HepG2 (cell line): ENCODE data around the gene MEGF6. TPM values are rescaled to one million over a fixed set of nuclear protein-coding genes. Genes with fewer than 3 reads are reported as not detected.

ENCODE experiments used
- ATAC-seq: fragments of 200-7000 bp; cut with Tn5 transposase; 3 replicates; pipeline ENCODE4 v1.9.1; 2020; ENCODE audit warnings: mild to moderate bottlenecking, moderate library complexity
- BruUV-seq: library from RNA; stranded (reverse); fragments of 400-500 nt; replicated peaks from 2 replicates; lab custom pipeline; 2021; lab: Mats Ljungman, UMichigan
- CTCF ChIA-PET: fragments of 300-600 bp; formaldehyde crosslinking; extraction: SDS; loops from one replicate; lab custom pipeline; 2021; ENCODE audit warnings: low total read pairs, inconsistent platforms, low intra/inter-chr PET ratio; lab: Yijun Ruan, JAX
- POLR2A ChIA-PET: fragments of 350-600 bp; sonication (Branson Sonifier 250); formaldehyde crosslinking; loops from one replicate; lab custom pipeline; 2020; ENCODE audit warnings: antibody characterized with exemption, inconsistent platforms; lab: Yijun Ruan, JAX
- DNase-seq: peaks from one replicate; pipeline ENCODE4 v3.0.0-alpha.2; 2015; ENCODE audit warnings: low spot score
- FAIRE-seq: peaks from 3 replicates; lab custom pipeline; 2011; peaks lifted over from hg19 to GRCh38; lab: Jason Lieb, UNC
- H2AFZ ChIP-seq: one replicate; pipeline ENCODE4 v1.6.1; 2011; ENCODE audit warnings: low read length, inconsistent platforms
- H3K27ac ChIP-seq: fragments of 300-600 bp; 3 replicates; pipeline ENCODE4 v1.8.0; 2011; ENCODE audit warnings: mixed run types, mild to moderate bottlenecking, mixed read lengths, low read length, inconsistent platforms; ENCODE audit not compliant: insufficient read depth; ENCODE audit errors: extremely low read length
- H3K27me3 ChIP-seq, 2 experiments: fragments of 200-600 bp in 1 of 2; 2 replicates in 1 of 2; 3 replicates in 1 of 2; pipeline versions ENCODE4 v1.6.0 to v1.8.0; 2011; ENCODE audit warnings: low read length in 2 of 2, mild to moderate bottlenecking in 2 of 2, moderate library complexity in 2 of 2, inconsistent platforms in 1 of 2; ENCODE audit not compliant: insufficient read depth in 2 of 2, control insufficient read depth in 1 of 2
- H3K36me3 ChIP-seq, 2 experiments: fragments of 200-600 bp in 1 of 2; replicated peaks in 1 of 2; 2 replicates in 1 of 2; 3 replicates in 1 of 2; pipeline versions ENCODE4 v1.5.1 to v1.8.0; 2011; ENCODE audit warnings: low read length in 2 of 2, inconsistent platforms in 1 of 2; ENCODE audit not compliant: insufficient read depth in 2 of 2, control insufficient read depth in 1 of 2
- H3K4me1 ChIP-seq: 2 replicates; pipeline ENCODE4 v1.5.1; 2012; ENCODE audit warnings: low read length, inconsistent platforms; ENCODE audit not compliant: insufficient read depth
- H3K4me2 ChIP-seq: 2 replicates; pipeline ENCODE4 v1.6.0; 2011; ENCODE audit warnings: low read depth, low read length, inconsistent platforms
- H3K4me3 ChIP-seq, 3 experiments: fragments of 200-600 bp in 1 of 3; sonication (generic), shearing (Covaris generic) in 1 of 3; replicated peaks in 1 of 3; 2 replicates each; pipeline ENCODE4 v1.5.1; 2011 to 2016; ENCODE audit warnings: low read length in 3 of 3, inconsistent platforms in 2 of 3, low read depth in 2 of 3, mild to moderate bottlenecking in 2 of 3, control low read depth in 1 of 3, mixed read lengths in 1 of 3; ENCODE audit not compliant: insufficient read depth in 1 of 3
- H3K79me2 ChIP-seq: one replicate; pipeline ENCODE4 v1.6.1; 2011; ENCODE audit warnings: low read length, inconsistent platforms; ENCODE audit not compliant: insufficient read depth
- H3K9ac ChIP-seq: 2 replicates; pipeline ENCODE4 v1.6.0; 2011; ENCODE audit warnings: mild to moderate bottlenecking, low read depth, low read length, inconsistent platforms; ENCODE audit not compliant: insufficient read depth
- H3K9me3 ChIP-seq: 2 replicates; pipeline ENCODE4 v1.5.1; 2012; ENCODE audit warnings: mild to moderate bottlenecking, low read length
- H4K20me1 ChIP-seq: 2 replicates; pipeline ENCODE4 v1.6.0; 2011; ENCODE audit warnings: inconsistent platforms, mild to moderate bottlenecking, low read length, moderate library complexity; ENCODE audit not compliant: insufficient read depth
- AGO2 ChIP-seq: fragments of 200-400 bp; formaldehyde crosslinking; optimal IDR thresholded peaks from 2 replicates; pipeline ENCODE3; 2017; ENCODE audit warnings: mild to moderate bottlenecking, low read depth, low read length, moderate library complexity
- MAF1 ChIP-seq: sonication (generic); formaldehyde crosslinking; IDR thresholded peaks from 2 replicates; pipeline ENCODE4 v1.5.0; 2020; ENCODE audit warnings: missing genetic modification reagents, borderline replicate concordance
- NONO ChIP-seq, 2 experiments: fragments of 450-650 bp in 1 of 2; sonication (generic) in 1 of 2; formaldehyde crosslinking in 1 of 2; IDR thresholded peaks in 1 of 2; conservative IDR thresholded peaks in 1 of 2; 2 replicates each; pipeline versions ENCODE4 v1.6.1 to v1.8.0; 2017 to 2022; ENCODE audit warnings: mild to moderate bottlenecking in 1 of 2, missing genetic modification reagents in 1 of 2, moderate library complexity in 1 of 2
- RBFOX2 ChIP-seq: fragments of 200-400 bp; formaldehyde crosslinking; IDR thresholded peaks from 2 replicates; pipeline ENCODE4 v1.6.1; 2017; ENCODE audit warnings: low read depth, mild to moderate bottlenecking, low read length
- SRSF9 ChIP-seq: fragments of 200-400 bp; formaldehyde crosslinking; IDR thresholded peaks from 2 replicates; pipeline ENCODE4 v1.6.1; 2018; ENCODE audit warnings: borderline replicate concordance, mild to moderate bottlenecking, low read depth, low read length; ENCODE audit not compliant: insufficient read depth, poor library complexity, severe bottlenecking
- WGBS: methylation state at CpG from one replicate; pipeline ENCODE4 v1.1.6; 2017; ENCODE audit warnings: low lambda C conversion rate; 5-methylcytosine and 5-hydroxymethylcytosine counted together
- in situ Hi-C: cut with HindIII; loops from 2 replicates; pipeline ENCODE4 v1.10.0; 2017; ENCODE audit warnings: low pct_unique_long_range_greater_than_20kb; ENCODE audit not compliant: extremely low pct_ligation_motif_present
- intact Hi-C: fragments of 100-400 bp; cut with micrococcal nuclease; formaldehyde crosslinking; loops from one replicate; pipeline ENCODE4 v1.10.0; 2022; ENCODE audit not compliant: unreplicated experiment
- polyA plus RNA-seq, 8 experiments: library from polyadenylated mRNA; depleted of rRNA in 3 of 8; stranded (reverse) in 7 of 8; unstranded in 1 of 8; fragments of >200 nt; fragmentation: Illumina TruSeq in 4 of 8; extraction: Trizol in 4 of 8; gene quantifications; 2 replicates each; pipeline versions ENCODE4 v1.2.1 to v1.2.3, GENCODE V29; 2011 to 2016; ENCODE audit warnings: low read depth in 4 of 8, missing spikeins in 1 of 8, mixed read lengths in 1 of 8; ENCODE audit not compliant: insufficient read depth in 1 of 8
- total RNA-seq, 5 experiments: library from RNA; depleted of rRNA; stranded (reverse); fragments of >200 nt; fragmentation: Illumina TruSeq; extraction: Trizol; gene quantifications; 2 replicates each; pipeline ENCODE4 v1.2.3, GENCODE V29; 2016; ENCODE audit warnings: low read depth in 1 of 5

MEGF6 gene
- total and polyA plus RNA-seq, 2 of the 13 experiments (the other 11 are each of a cell fraction or from before 2014, with no cell fraction given), result 1.9 TPM

GRCh38 chr1:3469104-3469848, 142.0 kb downstream of the MEGF6 start:
- Histone ChIP-seq H3K27ac (no peak overlapping the region), H2AFZ (no peak overlapping the region), H3K4me3 (no peak overlapping the region), H3K9me3 (no peaks in the 10 kb centered on the region), H3K79me2 (no peaks in the 10 kb centered on the region), H3K27me3 (no peaks in the 10 kb centered on the region), H3K9ac (no peak overlapping the region), H3K4me1 (peaks cover 26% of the 10 kb centered on the region), H3K4me2 (no peak overlapping the region), H3K36me3 (peaks cover 11 to 14% of the 10 kb centered on the region in 2 experiments; a peak in 4 of 5 replicates), H4K20me1 (no peaks in the 10 kb centered on the region)
- WGBS, result 94% methylated on average over 12 of the region's 31 CpGs
- FAIRE-seq (no peak), DNase-seq (no peak), ATAC-seq (no peak)
- BruUV-seq, result no TSS peak
- CTCF ChIA-PET, result no interaction called here
- intact Hi-C loops, result no loop called here
- POLR2A ChIA-PET, result interaction anchor here (1.9 kb wide), 1 partner anchor 12 kb away, joined by 7 read pairs; no protein-coding TSS in a partner anchor
- in situ Hi-C loops, result no loop called here
- no peak for TF ChIP-seq SRSF9
- TF ChIP-seq NONO (IDR thresholded peaks at IDR 0.05), result no peak
- TF ChIP-seq NONO (CRISPR knock-in tag; conservative IDR thresholded peaks at IDR 0.05), result no peak
- 0 out of 2 replicates have a peak, but pooled peaks have one; percentile 30 for TF ChIP-seq RBFOX2
- peak; percentile 65 for TF ChIP-seq AGO2
- TF ChIP-seq MAF1 (CRISPR knock-in tag), result no peak
